Measurements from ENCODE around the gene ZNF76.

- TF ChIP-seq CTCF (IDR thresholded peaks at IDR 0.05; ENCODE audit: insufficient read depth, low read length, poor library complexity, severe bottlenecking) (no peak), EZH2phosphoT487 (conservative IDR thresholded peaks at IDR 0.05; ENCODE audit: low read length) (no peak)
These were observed 68.7 kb downstream of the ZNF76 start for GRCh38 chr6:35328108-35328723.
